Stimulated activated naive CD4-positive, alpha-beta T cell (primary cell): Measurements from ENCODE around the gene AFAP1.
"Not testable (repeated sequence)": the region's sequence is repeated elsewhere in the genome, so short reads cannot be mapped to it uniquely, and the experiment has no call there.

Experiments
- DNase-seq, 6 experiments: peaks; one replicate each; lab custom pipeline; 2025; lab: John Stamatoyannopoulos, UW

The AFAP1 gene

GRCh38 chr4:7945709-7946380, 6.2 kb upstream of the AFAP1 start:
- DNase-seq, result no peak

GRCh38 chr4:7944599-7945220, 5.0 kb upstream of the AFAP1 start:
- DNase-seq, result no peak

- not testable (repeated sequence) for DNase-seq
These were observed 4.0 kb upstream of the AFAP1 start for GRCh38 chr4:7943688-7944087.

GRCh38 chr4:7943211-7943610, 3.5 kb upstream of the AFAP1 start:
- DNase-seq, result no peak

- DNase-seq, result no peak
These were observed 2.4 kb upstream of the AFAP1 start for GRCh38 chr4:7941965-7942496.

GRCh38 chr4:7941111-7941964, 1.7 kb upstream of the AFAP1 start:
- no peak for DNase-seq

GRCh38 chr4:7938609-7939376, 868 bp downstream of the AFAP1 start:
- peak in 4 of 6 experiments; percentile 18 to 45 (median 30) for DNase-seq

- no peak for DNase-seq
These were observed 1.4 kb downstream of the AFAP1 start for GRCh38 chr4:7938266-7938608.

- DNase-seq, result peak in 2 of 6 experiments; percentile 12
These were observed 2.7 kb downstream of the AFAP1 start for GRCh38 chr4:7937006-7937405.

- DNase-seq, result no peak
These were observed 5.8 kb downstream of the AFAP1 start for GRCh38 chr4:7933651-7934510.

GRCh38 chr4:7932287-7932686, 7.4 kb downstream of the AFAP1 start:
- no peak for DNase-seq

GRCh38 chr4:7929118-7929951, 10.3 kb downstream of the AFAP1 start:
- no peak for DNase-seq

GRCh38 chr4:7928711-7929110, 10.9 kb downstream of the AFAP1 start:
- DNase-seq, result no peak

GRCh38 chr4:7926822-7927221, 12.8 kb downstream of the AFAP1 start:
- DNase-seq, result no peak

GRCh38 chr4:7924570-7924969, 15.1 kb downstream of the AFAP1 start:
- no peak for DNase-seq

- no peak for DNase-seq
These were observed 15.5 kb downstream of the AFAP1 start for GRCh38 chr4:7924163-7924562.

- DNase-seq, result no peak
These were observed 17.2 kb downstream of the AFAP1 start for GRCh38 chr4:7922466-7922865.

GRCh38 chr4:7918981-7919380, 20.7 kb downstream of the AFAP1 start:
- DNase-seq, result no peak

- not testable (repeated sequence) for DNase-seq
These were observed 21.5 kb downstream of the AFAP1 start for GRCh38 chr4:7918187-7918586.

GRCh38 chr4:7917669-7918068, 22.0 kb downstream of the AFAP1 start:
- no peak for DNase-seq
